ENCODE data around the gene FRAS1. TPM values are rescaled to one million over a fixed set of nuclear protein-coding genes. Genes with fewer than 3 reads are reported as not detected.

Gene FRAS1
- total and polyA plus RNA-seq, 4 donors = 0.08 to 1.4 (median 0.87) TPM; not detected in 1

DNA sequence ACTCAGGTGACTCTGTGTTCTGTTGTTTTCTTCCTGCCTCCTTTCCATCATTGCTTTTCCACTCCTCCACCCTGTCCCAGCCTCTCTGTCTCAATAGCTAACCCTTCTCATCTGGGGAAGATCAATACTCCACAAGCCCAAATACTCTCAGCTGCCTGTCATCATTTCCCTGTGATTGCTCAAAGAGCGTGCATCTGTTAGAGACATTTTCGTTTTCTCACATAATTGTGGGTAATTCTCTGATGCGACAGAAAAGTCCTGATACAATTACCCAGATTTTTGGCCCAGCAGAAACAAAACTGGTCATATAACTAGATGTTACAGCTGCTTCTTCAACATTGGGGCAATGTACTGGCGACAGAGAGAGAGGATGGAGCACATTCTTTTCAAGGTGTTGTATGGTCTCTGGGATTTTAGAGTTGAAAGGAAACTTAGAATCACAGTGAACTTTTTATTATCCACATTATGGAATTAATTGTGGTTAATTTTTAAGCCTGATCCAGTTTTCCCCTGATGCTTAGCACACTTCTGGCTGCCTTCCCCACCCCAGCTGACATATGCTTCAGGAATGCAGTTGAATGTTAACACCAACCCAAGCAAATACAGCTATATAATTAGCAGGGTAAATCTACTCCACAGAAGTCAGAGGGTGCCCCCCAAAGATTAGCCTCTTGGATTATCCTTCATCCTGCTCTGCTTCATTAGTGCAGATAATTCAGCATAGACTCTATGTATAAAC, 323.0 kb downstream of the FRAS1 start:
- 90% methylated on average over 4 of the region's 4 CpGs for WGBS, 2 donors
- no peak for ATAC-seq (ENCODE audit: low FRiP score)
- H3K27ac ChIP-seq (ENCODE audit: low read depth in 1 of 2, low read length in 2 of 2) = no peak overlapping the region

DNA sequence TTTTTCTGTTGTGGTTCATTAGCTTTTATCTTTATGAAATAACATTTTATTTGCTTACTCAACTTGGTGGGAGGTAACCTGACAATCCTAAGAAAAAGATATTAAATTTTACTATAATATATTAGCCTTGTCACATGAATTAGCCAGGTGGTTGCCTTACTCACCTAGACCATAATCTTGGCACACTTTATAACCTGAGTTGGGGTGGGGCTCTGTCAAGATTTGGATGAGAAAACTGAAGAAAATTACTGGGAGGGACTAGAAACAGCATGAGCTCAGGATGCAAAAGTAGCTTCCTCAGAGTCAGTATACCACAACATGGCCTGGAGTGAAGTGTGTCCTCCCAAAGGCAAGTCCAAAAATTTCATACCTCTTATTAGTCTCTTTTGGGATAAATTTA, 329.6 kb downstream of the FRAS1 start:
- intact Hi-C loops (cut with DNase I) = no loop called here
- ATAC-seq (ENCODE audit: low FRiP score) (no peak), DNase-seq (no peak)
- H3K4me1 ChIP-seq (ENCODE audit: control insufficient read depth in 1 of 2, insufficient read depth in 2 of 2, low read length in 2 of 2) = no peaks in the 10 kb centered on the region
- H3K4me3 ChIP-seq (ENCODE audit: low read length in 2 of 2) = no peak overlapping the region
- peaks cover 0 to 1% of the 10 kb centered on the region in 2 donors for H3K36me3 ChIP-seq (ENCODE audit: control insufficient read depth in 1 of 2, insufficient read depth in 2 of 2, low read length in 1 of 2)
- H3K27ac ChIP-seq (ENCODE audit: low read depth in 1 of 2, low read length in 2 of 2) = no peak overlapping the region
- peaks cover 1% of the 10 kb centered on the region for H3K9me3 ChIP-seq (ENCODE audit: control insufficient read depth, low read length)
- H3K27me3 ChIP-seq (ENCODE audit: control insufficient read depth in 1 of 2, insufficient read depth in 2 of 2, low read length in 1 of 2) = no peaks in the 10 kb centered on the region

More for the DNA sequence above, 323.0 kb downstream of the FRAS1 start:
- Histone ChIP-seq H3K9me3 (ENCODE audit: control insufficient read depth, low read length) (no peaks in the 10 kb centered on the region), H3K36me3 (ENCODE audit: control insufficient read depth in 1 of 2, insufficient read depth in 2 of 2, low read length in 1 of 2) (no peaks in the 10 kb centered on the region), H3K27me3 (ENCODE audit: control insufficient read depth in 1 of 2, insufficient read depth in 2 of 2, low read length in 1 of 2) (no peaks in the 10 kb centered on the region), H3K4me1 (ENCODE audit: control insufficient read depth in 1 of 2, insufficient read depth in 2 of 2, low read length in 2 of 2) (no peaks in the 10 kb centered on the region), H3K4me3 (ENCODE audit: low read length in 2 of 2) (no peak overlapping the region)
- intact Hi-C loops (cut with DNase I) = no loop called here
- no peak for DNase-seq

DNA sequence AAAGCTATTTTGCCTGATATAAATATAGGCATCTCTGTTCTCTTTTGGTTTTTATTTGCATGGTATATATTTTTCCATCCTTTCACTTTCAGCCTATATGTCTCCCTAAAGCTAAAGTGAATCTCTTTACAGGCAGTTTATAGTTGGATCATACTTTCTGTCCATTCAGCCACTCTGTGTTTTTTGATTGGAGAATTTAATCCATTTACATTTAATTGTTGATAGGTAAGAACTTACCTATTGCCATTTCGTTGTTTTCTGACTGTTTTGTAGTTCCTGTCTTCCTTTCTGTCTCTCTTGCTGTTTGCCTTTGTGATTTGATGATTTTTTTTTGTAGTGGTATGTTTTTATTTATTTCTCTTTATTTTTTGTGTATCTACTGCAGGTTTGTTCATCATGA, 338.5 kb downstream of the FRAS1 start:
- DNase-seq = no peak
- no peaks in the 10 kb centered on the region for H3K4me1 ChIP-seq (ENCODE audit: control insufficient read depth in 1 of 2, insufficient read depth in 2 of 2, low read length in 2 of 2)
- no peak overlapping the region for H3K27ac ChIP-seq (ENCODE audit: low read depth in 1 of 2, low read length in 2 of 2)
- H3K27me3 ChIP-seq (ENCODE audit: control insufficient read depth in 1 of 2, insufficient read depth in 2 of 2, low read length in 1 of 2) = no peaks in the 10 kb centered on the region
- intact Hi-C loops (cut with DNase I) = no loop called here
- H3K9me3 ChIP-seq (ENCODE audit: control insufficient read depth, low read length) = no peaks in the 10 kb centered on the region
- no peaks in the 10 kb centered on the region for H3K36me3 ChIP-seq (ENCODE audit: control insufficient read depth in 1 of 2, insufficient read depth in 2 of 2, low read length in 1 of 2)
- H3K4me3 ChIP-seq (ENCODE audit: low read length in 2 of 2) = no peak overlapping the region
- 88 to 96% methylated on average over 1 of the region's 1 CpG for WGBS, 2 donors
- ATAC-seq (ENCODE audit: low FRiP score) = no peak

DNA sequence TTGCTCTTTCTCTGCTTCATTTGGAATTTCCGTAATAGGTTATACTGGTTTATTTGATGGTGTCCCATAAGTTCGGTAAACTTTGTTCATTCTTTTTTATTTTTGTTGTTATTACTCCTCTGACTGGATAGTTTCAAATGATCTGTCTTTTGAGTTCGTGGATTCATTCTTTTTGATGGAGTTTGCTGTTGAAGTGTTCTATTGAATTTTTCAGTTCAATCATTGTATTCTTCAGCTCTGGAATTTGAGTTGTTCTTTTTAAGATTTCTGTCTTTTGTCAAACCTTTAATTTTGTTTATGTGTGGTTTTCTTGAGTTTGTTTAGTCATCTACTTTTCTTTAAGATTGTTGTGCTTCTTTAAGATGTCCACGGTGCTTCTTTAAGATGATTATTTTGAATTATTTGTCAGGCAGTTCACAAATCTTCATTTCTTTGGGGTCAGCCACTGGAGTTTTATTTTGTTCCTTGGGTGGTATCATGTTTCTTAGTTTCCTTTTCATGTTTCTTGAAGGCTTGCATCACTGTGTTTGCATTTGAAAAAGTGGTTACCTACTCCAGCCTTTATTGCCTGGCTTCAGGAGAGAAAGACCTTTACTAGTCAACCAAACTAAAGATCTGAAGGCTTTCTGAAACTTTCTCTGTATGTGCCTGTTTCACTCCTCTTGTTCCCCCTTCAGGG, 339.6 kb downstream of the FRAS1 start:
- intact Hi-C loops (cut with DNase I) = no loop called here
- WGBS, 2 donors = 92% methylated on average over 4 of the region's 4 CpGs
- no peak for ATAC-seq (ENCODE audit: low FRiP score)
- no peak overlapping the region for H3K27ac ChIP-seq (ENCODE audit: low read depth in 1 of 2, low read length in 2 of 2)
- H3K36me3 ChIP-seq (ENCODE audit: control insufficient read depth in 1 of 2, insufficient read depth in 2 of 2, low read length in 1 of 2) = no peaks in the 10 kb centered on the region
- H3K4me1 ChIP-seq (ENCODE audit: control insufficient read depth in 1 of 2, insufficient read depth in 2 of 2, low read length in 2 of 2) = no peaks in the 10 kb centered on the region
- DNase-seq = no peak
- no peaks in the 10 kb centered on the region for H3K9me3 ChIP-seq (ENCODE audit: control insufficient read depth, low read length)
- H3K27me3 ChIP-seq (ENCODE audit: control insufficient read depth in 1 of 2, insufficient read depth in 2 of 2, low read length in 1 of 2) = no peaks in the 10 kb centered on the region
- no peak overlapping the region for H3K4me3 ChIP-seq (ENCODE audit: low read length in 2 of 2)

DNA sequence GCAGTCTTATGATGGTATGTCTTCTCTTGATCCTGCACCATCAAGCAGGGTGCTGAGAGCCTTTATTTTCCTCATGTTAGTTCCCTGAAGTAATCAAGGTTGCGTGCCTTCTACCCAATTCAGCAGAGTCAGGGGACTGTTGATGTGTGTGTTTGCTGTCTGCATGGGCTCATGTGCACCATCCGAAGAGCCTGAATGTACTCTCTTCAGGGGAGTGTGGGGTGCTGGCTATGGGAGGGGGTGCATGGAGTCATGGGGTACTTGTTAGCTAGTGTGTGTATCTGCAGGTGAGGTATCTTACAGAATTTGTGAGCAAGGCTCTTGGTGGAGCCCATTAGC, 340.1 kb downstream of the FRAS1 start:
- Histone ChIP-seq H3K27me3 (ENCODE audit: control insufficient read depth in 1 of 2, insufficient read depth in 2 of 2, low read length in 1 of 2) (no peaks in the 10 kb centered on the region), H3K27ac (ENCODE audit: low read depth in 1 of 2, low read length in 2 of 2) (no peak overlapping the region), H3K4me1 (ENCODE audit: control insufficient read depth in 1 of 2, insufficient read depth in 2 of 2, low read length in 2 of 2) (no peaks in the 10 kb centered on the region), H3K4me3 (ENCODE audit: low read length in 2 of 2) (no peak overlapping the region), H3K36me3 (ENCODE audit: control insufficient read depth in 1 of 2, insufficient read depth in 2 of 2, low read length in 1 of 2) (no peaks in the 10 kb centered on the region), H3K9me3 (ENCODE audit: control insufficient read depth, low read length) (no peaks in the 10 kb centered on the region)
- intact Hi-C loops (cut with DNase I) = no loop called here
- ATAC-seq (ENCODE audit: low FRiP score) = no peak
- no peak for DNase-seq
- 97 to 98% methylated on average over 2 of the region's 2 CpGs for WGBS, 2 donors

DNA sequence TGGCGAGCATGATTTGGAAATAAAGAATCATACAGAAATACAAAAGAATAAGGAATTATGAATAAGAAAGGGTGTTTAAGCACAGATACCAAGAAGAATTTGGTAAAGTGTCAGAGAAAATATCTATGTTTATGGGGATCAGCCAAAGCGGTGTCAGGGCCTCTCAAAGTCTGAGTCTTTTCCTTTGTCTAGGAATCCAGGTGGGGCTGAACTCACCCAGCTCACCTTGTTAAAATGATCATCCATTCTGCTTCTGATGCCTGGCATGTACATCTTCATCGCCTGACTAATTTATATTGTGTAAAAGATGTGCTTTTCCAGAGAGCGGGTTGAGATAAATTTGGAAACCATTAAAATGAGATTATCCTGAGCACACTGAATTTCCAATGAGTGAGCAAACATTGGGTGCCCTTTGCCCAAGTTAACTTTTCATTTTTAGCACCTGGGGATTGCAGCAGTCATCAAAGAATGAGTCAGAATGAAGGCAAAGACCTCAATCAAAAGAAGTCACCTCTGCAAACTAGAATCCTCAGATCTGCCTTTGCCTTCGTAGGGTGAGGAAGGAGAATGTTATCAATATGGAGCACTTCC, 352.6 kb downstream of the FRAS1 start:
- ATAC-seq (ENCODE audit: low FRiP score) (no peak), DNase-seq (no peak)
- no peak overlapping the region for H3K4me3 ChIP-seq (ENCODE audit: low read length in 2 of 2)
- 96 to 99% methylated on average over 5 of the region's 5 CpGs for WGBS, 2 donors
- intact Hi-C loops (cut with DNase I) = no loop called here
- no peaks in the 10 kb centered on the region for H3K27me3 ChIP-seq (ENCODE audit: control insufficient read depth in 1 of 2, insufficient read depth in 2 of 2, low read length in 1 of 2)
- no peaks in the 10 kb centered on the region for H3K9me3 ChIP-seq (ENCODE audit: control insufficient read depth, low read length)
- H3K27ac ChIP-seq (ENCODE audit: low read depth in 1 of 2, low read length in 2 of 2) = no peak overlapping the region
- no peaks in the 10 kb centered on the region for H3K36me3 ChIP-seq (ENCODE audit: control insufficient read depth in 1 of 2, insufficient read depth in 2 of 2, low read length in 1 of 2)
- H3K4me1 ChIP-seq (ENCODE audit: control insufficient read depth in 1 of 2, insufficient read depth in 2 of 2, low read length in 2 of 2) = no peaks in the 10 kb centered on the region

DNA sequence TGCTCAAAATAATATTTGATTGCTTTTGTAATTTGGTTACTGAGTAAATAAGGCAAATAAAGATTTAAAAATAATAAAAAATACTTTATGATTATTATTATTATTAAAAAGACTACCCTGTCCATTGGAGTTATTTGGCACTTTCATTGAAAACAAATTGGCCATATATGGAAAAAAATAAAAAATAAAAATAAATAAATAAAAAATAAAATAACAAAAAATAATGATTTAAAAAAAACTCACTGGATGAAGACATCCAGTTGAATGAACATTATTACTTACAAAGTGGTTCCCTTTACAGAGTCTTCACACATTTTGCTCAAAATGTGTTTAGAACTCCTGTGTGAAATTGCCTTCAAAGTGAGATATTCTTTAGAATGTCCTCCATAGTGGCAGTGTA, 353.1 kb downstream of the FRAS1 start:
- no peak overlapping the region for H3K27ac ChIP-seq (ENCODE audit: low read depth in 1 of 2, low read length in 2 of 2)
- H3K27me3 ChIP-seq (ENCODE audit: control insufficient read depth in 1 of 2, insufficient read depth in 2 of 2, low read length in 1 of 2) = no peaks in the 10 kb centered on the region
- ATAC-seq (ENCODE audit: low FRiP score) (no peak), DNase-seq (no peak)
- H3K4me3 ChIP-seq (ENCODE audit: low read length in 2 of 2) = no peak overlapping the region
- H3K9me3 ChIP-seq (ENCODE audit: control insufficient read depth, low read length) = no peaks in the 10 kb centered on the region
- no peaks in the 10 kb centered on the region for H3K4me1 ChIP-seq (ENCODE audit: control insufficient read depth in 1 of 2, insufficient read depth in 2 of 2, low read length in 2 of 2)
- intact Hi-C loops (cut with DNase I) = no loop called here
- H3K36me3 ChIP-seq (ENCODE audit: control insufficient read depth in 1 of 2, insufficient read depth in 2 of 2, low read length in 1 of 2) = no peaks in the 10 kb centered on the region

DNA sequence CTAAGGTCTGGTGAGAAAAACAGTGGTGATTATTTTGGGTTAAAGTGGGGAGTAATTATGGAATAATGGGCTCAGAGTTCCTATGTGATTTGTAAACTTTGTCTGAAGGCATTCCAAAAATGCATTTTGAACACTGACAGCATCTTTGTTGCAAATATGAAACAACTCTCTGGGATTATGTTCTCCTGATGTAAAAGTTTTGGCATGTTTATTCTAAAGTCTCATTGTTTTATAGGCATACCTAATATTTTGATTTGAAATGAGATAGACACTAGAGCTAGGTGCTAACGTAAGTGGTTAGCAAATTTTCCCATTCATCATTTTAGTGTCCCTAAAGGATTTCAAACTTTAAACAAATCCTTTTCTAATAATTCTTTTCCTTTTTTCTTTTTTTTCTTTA, 353.6 kb downstream of the FRAS1 start:
- H3K27me3 ChIP-seq (ENCODE audit: control insufficient read depth in 1 of 2, insufficient read depth in 2 of 2, low read length in 1 of 2) = no peaks in the 10 kb centered on the region
- no peaks in the 10 kb centered on the region for H3K4me1 ChIP-seq (ENCODE audit: control insufficient read depth in 1 of 2, insufficient read depth in 2 of 2, low read length in 2 of 2)
- no peak for DNase-seq
- H3K4me3 ChIP-seq (ENCODE audit: low read length in 2 of 2) = no peak overlapping the region
- no peak for ATAC-seq (ENCODE audit: low FRiP score)
- no peaks in the 10 kb centered on the region for H3K36me3 ChIP-seq (ENCODE audit: control insufficient read depth in 1 of 2, insufficient read depth in 2 of 2, low read length in 1 of 2)
- no peaks in the 10 kb centered on the region for H3K9me3 ChIP-seq (ENCODE audit: control insufficient read depth, low read length)
- H3K27ac ChIP-seq (ENCODE audit: low read depth in 1 of 2, low read length in 2 of 2) = no peak overlapping the region
- intact Hi-C loops (cut with DNase I) = no loop called here
- 86 to 88% methylated on average over 1 of the region's 1 CpG for WGBS, 2 donors

DNA sequence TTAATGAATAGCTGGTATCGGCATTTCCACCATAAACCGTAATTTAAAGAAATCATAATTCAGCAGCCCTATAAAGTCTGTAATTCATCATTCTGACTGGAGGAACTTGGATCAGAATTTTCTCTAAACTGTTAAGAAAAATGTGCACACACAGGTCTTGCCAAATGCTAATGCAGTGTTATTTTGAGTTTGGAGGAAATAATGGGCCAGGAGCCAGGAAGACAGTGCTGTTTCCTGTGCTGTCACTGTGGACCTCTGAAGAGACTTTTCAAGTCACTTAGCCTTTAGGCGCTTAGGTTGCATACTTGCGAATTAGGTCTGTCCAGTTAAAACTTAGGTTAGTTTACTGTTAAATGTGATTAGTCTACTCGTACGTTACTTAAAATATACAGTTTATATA, 357.0 kb downstream of the FRAS1 start:
- no peaks in the 10 kb centered on the region for H3K4me1 ChIP-seq (ENCODE audit: control insufficient read depth in 1 of 2, insufficient read depth in 2 of 2, low read length in 2 of 2)
- intact Hi-C loops (cut with DNase I) = no loop called here
- H3K27ac ChIP-seq (ENCODE audit: low read depth in 1 of 2, low read length in 2 of 2) = no peak overlapping the region
- no peaks in the 10 kb centered on the region for H3K36me3 ChIP-seq (ENCODE audit: control insufficient read depth in 1 of 2, insufficient read depth in 2 of 2, low read length in 1 of 2)
- no peak overlapping the region for H3K4me3 ChIP-seq (ENCODE audit: low read length in 2 of 2)
- whole genome bisulfite sequencing, 2 donors = 77 to 81% methylated on average over 6 of the region's 6 CpGs
- DNase-seq = no peak
- no peak for ATAC-seq (ENCODE audit: low FRiP score)
- H3K27me3 ChIP-seq (ENCODE audit: control insufficient read depth in 1 of 2, insufficient read depth in 2 of 2, low read length in 1 of 2) = no peaks in the 10 kb centered on the region
- H3K9me3 ChIP-seq (ENCODE audit: control insufficient read depth, low read length) = no peaks in the 10 kb centered on the region

Measured in aorta (tissue), 5 donors.